AG09309 (cell line): ENCODE data around the gene SERPINB13.
"Not testable (repeated sequence)": the region's sequence is repeated elsewhere in the genome, so short reads cannot be mapped to it uniquely, and the experiment has no call there.

Source experiments
- DNase-seq: peaks from one replicate; pipeline ENCODE4 v3.0.0-alpha.2; 2010; ENCODE audit warnings: low read depth
- H3K4me3 ChIP-seq: 2 replicates; pipeline ENCODE4 v1.5.1; 2011; ENCODE audit warnings: mild to moderate bottlenecking, low read depth, low read length, moderate library complexity; ENCODE audit not compliant: control insufficient read depth
- CTCF ChIP-seq: IDR thresholded peaks from 2 replicates; pipeline ENCODE4 v1.5.1; 2011; ENCODE audit warnings: mild to moderate bottlenecking, low read depth, low read length, inconsistent platforms; ENCODE audit not compliant: insufficient read depth, control insufficient read depth; ENCODE audit errors: missing control alignments

The SERPINB13 gene

DNA sequence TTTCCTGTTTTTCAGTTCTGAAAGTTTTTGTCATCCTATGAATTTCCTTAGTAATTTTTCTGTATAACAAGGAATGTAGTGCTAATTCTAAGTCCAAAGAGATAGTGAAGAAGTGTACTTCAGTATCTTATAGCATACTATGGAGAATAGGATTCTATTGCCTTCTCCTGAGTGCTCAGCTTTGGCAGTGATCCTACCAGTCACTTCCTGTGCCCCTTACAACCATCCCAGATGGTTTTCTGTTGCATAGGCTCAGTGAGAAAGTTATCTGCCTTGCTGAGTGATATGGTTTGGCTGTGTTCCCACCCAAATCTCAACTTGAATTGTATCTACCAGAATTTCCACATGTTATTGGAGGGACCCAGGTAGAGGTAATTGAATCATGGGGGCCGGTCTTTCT, 57.6 kb downstream of the SERPINB13 start:
- H3K4me3 ChIP-seq, DNase-seq: not testable (repeated sequence)

DNA sequence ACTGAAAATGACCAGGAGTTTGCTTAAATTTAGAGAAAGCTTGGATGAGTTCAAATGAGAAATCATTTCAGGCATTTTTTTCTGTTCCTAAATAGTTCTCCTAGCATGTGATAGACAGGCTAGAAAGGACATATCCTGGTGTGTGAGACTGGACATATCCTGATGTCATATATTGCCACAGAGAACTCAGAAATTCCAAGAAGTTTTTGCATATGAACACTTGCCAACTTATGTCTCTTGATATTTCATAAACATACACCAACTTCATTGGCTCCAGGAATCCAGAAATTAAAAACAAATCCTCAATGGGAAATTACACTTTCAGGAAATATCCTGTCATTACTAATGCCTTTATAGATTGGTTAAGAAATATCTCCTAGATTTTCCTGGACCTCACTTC, 59.8 kb downstream of the SERPINB13 start:
- no peak for TF ChIP-seq CTCF
- no peak overlapping the region for H3K4me3 ChIP-seq
- no peak for DNase-seq

- no peak for TF ChIP-seq CTCF
- DNase-seq = no peak
- H3K4me3 ChIP-seq = no peak overlapping the region
These were observed 61.1 kb downstream of the SERPINB13 start for GRCh38 chr18:63648241-63648640.
